Stimulated activated CD8-positive, alpha-beta memory T cell treated with anti-CD3 and anti-CD28 coated beads, Interleukin-12 subunit alpha, Interleukin-12 subunit beta, amount 100 ng/mL, for 4 hours (primary cell): ENCODE measurements around the gene TECPR1.

ENCODE experiments used
- DNase-seq: peaks from one replicate; pipeline ENCODE4 v3.0.0-alpha.2; 2020; ENCODE audit warnings: low read depth

The TECPR1 gene

DNA sequence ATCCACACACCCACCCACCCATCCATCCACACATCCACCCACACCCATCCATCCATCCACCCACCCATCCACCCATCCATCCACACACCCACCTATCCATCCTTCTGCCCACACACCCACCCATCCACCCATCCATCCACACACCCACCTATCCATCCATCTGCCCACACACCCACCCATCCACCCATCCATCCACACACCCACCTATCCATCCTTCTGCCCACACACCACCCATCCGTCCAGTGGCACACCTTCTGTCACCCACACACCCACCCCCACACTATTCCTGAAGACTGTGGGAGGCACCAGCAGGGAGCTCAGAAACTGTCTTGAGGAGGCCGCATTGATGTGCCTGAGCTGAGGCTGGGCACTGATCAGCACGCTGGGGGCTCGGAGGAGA lies 9.1 kb downstream of the TECPR1 start:
- DNase-seq = no peak

DNA sequence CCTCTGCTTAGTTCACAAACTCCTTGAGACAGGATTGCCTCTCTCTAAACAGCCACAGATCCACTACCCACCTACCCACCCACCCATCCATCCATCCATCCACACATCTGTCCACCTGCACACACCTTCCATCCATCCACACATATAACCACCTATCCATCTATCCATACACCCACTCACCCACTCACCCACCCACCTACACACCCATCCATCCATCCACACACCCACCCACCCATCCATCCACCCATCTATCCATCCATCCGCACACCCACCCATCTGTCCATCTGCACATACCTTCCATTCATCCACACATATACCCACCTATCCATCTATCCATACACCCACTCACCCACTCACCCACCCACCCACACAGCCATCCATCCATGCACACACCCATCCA lies 9.7 kb downstream of the TECPR1 start:
- no peak for DNase-seq

DNA sequence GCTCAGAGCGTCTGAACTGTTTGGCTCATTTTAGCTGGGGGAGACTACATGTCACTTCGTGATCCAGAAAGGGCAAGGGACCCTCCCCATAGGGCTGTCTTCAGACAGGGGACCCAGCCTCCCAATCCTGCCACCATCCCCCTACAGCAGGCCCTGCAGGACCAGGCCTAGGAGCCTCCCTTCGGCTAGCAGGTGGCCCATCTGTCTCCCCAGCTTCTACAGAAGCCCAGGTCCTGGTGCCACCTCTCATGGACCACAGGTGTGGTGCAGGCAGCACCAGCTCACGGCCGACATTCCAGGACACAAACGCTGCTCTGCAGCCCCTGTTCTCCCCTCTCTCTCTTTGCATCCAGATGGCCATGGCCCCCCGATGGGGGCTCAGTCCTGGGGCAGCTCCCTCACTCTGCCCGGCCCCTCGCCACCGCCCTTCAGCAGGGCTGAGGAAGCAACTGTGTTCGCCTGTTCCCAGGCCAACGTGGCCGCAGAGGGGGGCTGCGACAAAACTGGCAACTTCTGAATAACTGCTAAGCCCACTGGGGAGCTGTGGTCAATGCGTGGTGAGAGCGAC lies 10.3 kb downstream of the TECPR1 start:
- no peak for DNase-seq

GRCh38 chr7:98240961-98241673 lies 10.9 kb downstream of the TECPR1 start:
- no peak for DNase-seq

DNA sequence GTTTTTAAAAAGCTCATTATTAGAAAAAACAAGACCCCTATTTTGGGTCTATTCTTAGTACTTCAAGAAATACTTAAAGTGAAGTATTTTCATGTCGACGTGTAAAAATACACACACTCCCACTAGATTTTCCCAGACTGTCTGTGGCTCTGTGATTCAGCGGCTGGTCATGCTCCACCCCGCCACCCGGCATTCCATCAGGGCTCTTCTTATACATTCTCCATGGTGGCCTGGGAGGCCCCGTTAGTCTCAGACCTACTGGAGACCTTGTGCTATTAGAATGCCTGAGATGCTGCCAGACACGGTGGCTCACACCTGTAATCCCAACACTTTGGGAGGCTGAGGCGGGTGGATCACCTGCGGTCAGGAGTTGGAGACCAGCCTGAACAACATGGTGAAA lies 13.1 kb downstream of the TECPR1 start:
- DNase-seq = no peak

- DNase-seq = no peak
These were observed 14.0 kb downstream of the TECPR1 start for GRCh38 chr7:98238076-98238475.

DNA sequence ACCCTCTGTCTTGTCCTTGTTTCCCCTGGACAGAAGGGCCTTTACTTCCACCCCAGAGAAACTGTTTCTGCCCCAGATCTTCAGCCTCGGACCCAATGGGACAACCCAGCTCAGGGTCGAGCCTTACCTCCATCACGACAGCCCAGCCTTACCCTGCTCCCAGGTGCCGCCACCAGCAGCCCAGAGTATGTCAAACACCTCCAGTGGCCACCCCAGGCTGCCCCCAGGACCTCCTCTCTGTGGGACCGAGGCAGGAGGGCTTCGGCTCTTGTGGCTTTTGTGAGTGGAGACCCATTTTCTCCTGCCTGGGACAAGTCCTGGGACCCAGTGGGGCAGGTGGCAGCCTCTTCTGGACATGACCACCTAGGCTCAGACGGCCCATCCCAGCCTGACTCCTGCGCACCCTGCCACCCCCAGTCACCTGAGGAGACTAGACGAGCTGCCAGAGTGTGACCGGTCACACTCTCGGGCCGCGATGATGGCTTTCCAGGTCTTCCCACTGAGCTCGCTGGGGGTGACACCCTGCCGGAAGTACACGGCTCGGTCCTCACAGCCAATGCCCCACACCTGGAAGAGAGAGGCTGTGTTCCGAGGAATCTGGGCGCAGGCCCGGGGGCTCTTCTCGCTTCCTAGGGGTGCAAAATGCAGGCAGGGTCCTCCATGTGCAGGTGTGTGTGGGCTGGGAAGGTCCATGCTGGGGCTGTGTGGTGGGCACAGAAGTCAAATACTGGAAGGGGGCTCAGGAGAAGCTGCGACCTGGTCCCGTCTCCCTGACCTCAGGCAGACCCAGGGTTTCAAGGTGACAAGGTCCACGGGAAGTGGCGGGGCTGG lies 15.5 kb downstream of the TECPR1 start:
- no peak for DNase-seq

DNA sequence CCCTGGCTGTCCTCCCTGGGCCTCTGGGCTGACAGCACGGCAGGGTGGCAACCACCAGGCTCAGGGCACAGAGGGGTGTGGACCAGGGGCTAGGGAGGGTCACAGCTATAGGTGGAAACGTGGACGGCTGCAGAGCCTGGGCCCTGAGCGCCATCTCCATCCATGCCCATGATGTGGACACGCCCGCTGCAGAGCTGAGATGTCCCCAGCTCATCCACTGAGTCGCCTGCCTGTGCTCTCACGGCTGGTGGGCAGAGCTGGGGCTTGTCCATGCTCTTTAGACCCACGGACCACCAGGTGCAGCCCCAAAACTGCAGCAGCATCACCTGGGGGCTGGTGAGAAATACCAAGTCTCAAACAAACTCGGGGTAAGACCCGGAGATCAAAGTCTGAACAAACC lies 16.1 kb downstream of the TECPR1 start:
- no peak for DNase-seq

GRCh38 chr7:98234429-98235147 lies 17.4 kb downstream of the TECPR1 start:
- DNase-seq = no peak

- no peak for DNase-seq
These were observed 18.6 kb downstream of the TECPR1 start for GRCh38 chr7:98233219-98234070.

- DNase-seq = no peak
These were observed 19.2 kb downstream of the TECPR1 start for GRCh38 chr7:98232799-98233198.

- no peak for DNase-seq
These were observed 19.8 kb downstream of the TECPR1 start for GRCh38 chr7:98232263-98232585.

- DNase-seq = no peak
These were observed 20.4 kb downstream of the TECPR1 start for GRCh38 chr7:98231493-98232262.

GRCh38 chr7:98230746-98231471 lies 21.1 kb downstream of the TECPR1 start:
- no peak for DNase-seq

DNA sequence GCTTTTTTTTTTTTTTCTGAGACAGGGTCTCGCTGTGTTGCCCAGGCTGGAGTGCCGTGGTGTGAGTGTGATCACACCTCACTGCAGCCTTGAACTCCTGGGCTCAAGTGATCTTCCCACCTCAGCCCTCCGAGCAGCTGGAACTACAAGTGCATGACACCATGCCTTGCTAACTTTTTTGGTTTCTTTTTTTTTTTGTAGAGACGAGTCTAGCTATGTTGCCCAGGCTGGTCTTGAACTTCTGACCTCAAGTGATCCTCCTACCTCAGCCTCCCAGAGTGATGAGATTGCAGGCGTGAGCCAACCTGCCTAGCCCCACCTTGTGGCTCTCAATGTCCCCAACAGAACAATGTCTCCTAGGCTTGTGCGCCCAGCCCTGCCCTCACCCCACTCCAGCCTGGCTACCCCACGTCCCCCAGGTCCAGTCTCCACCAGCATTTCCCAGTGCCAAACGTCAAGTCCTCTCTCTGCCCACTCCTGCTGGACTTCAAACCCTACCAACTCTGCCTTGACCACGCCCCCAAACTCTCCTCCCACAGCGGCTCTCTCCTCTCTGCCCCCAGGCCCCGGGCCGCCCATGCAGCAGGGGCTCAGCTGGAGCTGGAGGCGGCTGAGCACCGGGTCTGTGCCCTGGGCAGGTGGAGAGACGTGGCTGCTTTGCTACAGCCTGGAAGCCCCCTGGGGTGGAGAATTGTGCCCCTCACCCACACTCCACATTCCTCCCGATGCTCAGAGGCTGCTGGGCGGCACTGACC lies 21.9 kb downstream of the TECPR1 start:
- no peak for DNase-seq

DNA sequence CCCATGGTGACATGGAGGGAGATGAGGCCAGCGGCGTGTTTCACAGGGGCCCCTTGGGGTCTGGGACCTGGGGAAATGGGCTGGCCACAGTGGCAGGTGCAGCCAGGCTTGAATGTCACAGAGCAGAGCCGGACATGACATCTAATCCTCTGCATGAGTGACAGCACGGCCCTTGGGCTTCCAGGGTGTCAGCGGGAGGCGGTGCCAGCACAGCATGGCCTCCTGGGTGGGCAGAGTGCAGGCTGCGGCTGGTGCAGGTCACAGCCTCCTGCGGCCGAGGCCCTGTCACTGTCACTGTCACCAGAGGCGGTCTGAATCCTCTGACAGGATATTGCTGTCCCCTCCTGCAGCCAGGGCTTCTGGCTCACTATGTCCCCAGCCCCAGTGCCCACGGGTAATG lies 22.6 kb downstream of the TECPR1 start:
- no peak for DNase-seq

- no peak for DNase-seq
These were observed 23.2 kb downstream of the TECPR1 start for GRCh38 chr7:98228801-98229200.

DNA sequence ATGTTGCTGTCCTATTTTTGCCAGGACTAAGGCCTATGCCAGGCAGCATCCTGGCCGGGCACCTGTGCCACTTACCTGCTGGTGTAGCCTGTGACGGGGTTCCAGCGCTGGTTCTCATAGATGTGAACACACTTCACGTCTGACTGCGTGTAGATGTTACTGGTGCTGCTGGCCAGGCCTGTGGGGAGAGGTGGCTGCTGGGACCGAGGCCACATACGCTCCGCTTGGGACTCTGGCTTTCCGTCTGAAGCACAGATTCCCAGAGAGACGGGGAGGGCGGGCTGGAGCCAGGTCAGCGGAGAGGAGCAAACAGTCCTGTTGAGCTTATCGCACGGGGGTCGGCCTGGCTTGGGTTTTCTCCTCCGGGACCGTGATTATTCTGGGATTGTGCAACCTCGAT lies 24.1 kb downstream of the TECPR1 start:
- no peak for DNase-seq

GRCh38 chr7:98225913-98226614 lies 26.0 kb downstream of the TECPR1 start:
- DNase-seq = no peak
